Measurements from ENCODE around the gene CPSF3. TPM values are rescaled to one million over a fixed set of nuclear protein-coding genes. Genes with fewer than 3 reads are reported as not detected.

CPSF3 gene
- total and polyA plus RNA-seq, 9 of the 15 experiments (the other 6 are each of a cell fraction or from before 2014, with no cell fraction given) = 54.2 to 151 (median 94.5) TPM

DNA sequence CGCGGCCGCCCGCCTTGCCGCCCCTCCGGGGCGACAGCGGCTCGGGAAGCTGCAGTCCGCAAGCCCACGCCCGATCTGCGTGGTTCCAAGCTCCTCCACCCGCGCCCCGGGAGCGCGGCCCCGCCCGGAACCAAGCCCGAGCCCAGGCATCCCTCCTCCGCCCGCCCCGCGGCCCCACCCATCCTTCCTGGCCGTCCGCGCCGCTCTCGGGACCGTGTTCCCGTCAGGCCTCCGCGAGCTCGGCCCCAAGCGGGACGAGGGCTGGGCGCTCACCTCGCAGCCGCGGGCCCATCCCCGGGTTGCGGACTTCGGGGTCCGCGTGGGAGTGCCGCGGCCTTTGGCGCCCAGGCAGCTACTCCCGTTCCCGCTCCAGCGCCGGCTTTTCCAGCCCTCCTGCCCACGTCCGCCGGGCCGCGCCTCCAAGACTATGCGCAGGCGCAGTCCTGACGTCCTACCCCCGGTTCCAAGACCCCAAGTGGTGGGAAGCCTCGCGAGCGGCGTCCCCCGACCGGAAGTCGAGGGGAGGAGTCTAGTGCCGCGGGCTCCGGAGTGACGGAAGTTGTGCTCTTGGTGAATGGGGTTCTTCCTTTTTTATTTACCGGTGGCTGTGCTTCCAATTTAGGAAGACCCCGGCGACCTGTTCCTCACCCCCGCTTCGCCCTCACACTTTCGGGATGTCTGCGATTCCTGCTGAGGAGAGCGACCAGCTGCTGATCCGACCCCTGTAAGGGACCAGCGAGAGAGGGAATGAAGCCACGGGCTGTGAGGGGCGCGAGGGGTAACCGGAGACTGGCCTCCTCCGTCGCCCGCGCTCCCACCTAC is at the start of gene CPSF3, which contains the start of gene ITGB1BP1 (continued):
- TF ChIP-seq CLOCK (CRISPR knock-in tag; IDR thresholded peaks at IDR 0.05; ENCODE audit: borderline replicate concordance) = no peak
- no peak for TF ChIP-seq XRCC3 (IDR thresholded peaks at IDR 0.05)
- TF ChIP-seq, protein P1, sequence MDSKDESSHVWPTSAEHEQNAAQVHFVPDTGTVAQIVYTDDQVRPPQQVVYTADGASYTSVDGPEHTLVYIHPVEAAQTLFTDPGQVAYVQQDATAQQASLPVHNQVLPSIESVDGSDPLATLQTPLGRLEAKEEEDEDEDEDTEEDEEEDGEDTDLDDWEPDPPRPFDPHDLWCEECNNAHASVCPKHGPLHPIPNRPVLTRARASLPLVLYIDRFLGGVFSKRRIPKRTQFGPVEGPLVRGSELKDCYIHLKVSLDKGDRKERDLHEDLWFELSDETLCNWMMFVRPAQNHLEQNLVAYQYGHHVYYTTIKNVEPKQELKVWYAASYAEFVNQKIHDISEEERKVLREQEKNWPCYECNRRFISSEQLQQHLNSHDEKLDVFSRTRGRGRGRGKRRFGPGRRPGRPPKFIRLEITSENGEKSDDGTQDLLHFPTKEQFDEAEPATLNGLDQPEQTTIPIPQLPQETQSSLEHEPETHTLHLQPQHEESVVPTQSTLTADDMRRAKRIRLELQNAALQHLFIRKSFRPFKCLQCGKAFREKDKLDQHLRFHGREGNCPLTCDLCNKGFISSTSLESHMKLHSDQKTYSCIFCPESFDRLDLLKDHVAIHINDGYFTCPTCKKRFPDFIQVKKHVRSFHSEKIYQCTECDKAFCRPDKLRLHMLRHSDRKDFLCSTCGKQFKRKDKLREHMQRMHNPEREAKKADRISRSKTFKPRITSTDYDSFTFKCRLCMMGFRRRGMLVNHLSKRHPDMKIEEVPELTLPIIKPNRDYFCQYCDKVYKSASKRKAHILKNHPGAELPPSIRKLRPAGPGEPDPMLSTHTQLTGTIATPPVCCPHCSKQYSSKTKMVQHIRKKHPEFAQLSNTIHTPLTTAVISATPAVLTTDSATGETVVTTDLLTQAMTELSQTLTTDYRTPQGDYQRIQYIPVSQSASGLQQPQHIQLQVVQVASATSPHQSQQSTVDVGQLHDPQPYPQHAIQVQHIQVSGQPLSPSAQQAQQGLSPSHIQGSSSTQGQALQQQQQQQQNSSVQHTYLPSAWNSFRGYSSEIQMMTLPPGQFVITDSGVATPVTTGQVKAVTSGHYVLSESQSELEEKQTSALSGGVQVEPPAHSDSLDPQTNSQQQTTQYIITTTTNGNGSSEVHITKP (IDR thresholded peaks at IDR 0.05; ENCODE audit: partially characterized antibody) = peak; percentile 2
- peak; percentile 48; the same call in 1 of the 2 replicates for TF ChIP-seq SOX6 (IDR thresholded peaks at IDR 0.05)
- TF ChIP-seq GABPB1 (CRISPR knock-in tag; IDR thresholded peaks at IDR 0.05) = peak; percentile 96
- TF ChIP-seq CBFA2T3 (IDR thresholded peaks at IDR 0.05) = no peak
- peak; percentile 79; the same call in 1 of the 2 replicates for TF ChIP-seq ZNF232 (CRISPR knock-in tag; IDR thresholded peaks at IDR 0.05)
- TF ChIP-seq POLR2AphosphoS5 (IDR thresholded peaks at IDR 0.05; ENCODE audit: control insufficient read depth, insufficient read depth, low read depth, low read length) = peak; percentile 61; the same call in 1 of the 2 replicates
- TF ChIP-seq SMARCE1 (IDR thresholded peaks at IDR 0.05) = 0 out of 2 replicates have a peak, but pooled peaks have one; percentile 0
- TF ChIP-seq CHAMP1 (IDR thresholded peaks at IDR 0.05) = no peak
- no peak for TF ChIP-seq TSC22D4 (tag; IDR thresholded peaks at IDR 0.05)
- TF ChIP-seq, protein P2, sequence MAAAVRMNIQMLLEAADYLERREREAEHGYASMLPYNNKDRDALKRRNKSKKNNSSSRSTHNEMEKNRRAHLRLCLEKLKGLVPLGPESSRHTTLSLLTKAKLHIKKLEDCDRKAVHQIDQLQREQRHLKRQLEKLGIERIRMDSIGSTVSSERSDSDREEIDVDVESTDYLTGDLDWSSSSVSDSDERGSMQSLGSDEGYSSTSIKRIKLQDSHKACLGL (CRISPR knock-in tag; IDR thresholded peaks at IDR 0.05; ENCODE audit: borderline replicate concordance, poor library complexity, severe bottlenecking) = no peak
- TF ChIP-seq RB1 (IDR thresholded peaks at IDR 0.05; ENCODE audit: low read depth) = peak; percentile 99
- no peak for TF ChIP-seq ZNF766 (CRISPR knock-in tag; conservative IDR thresholded peaks at IDR 0.05)
- TF ChIP-seq KDM1A (IDR thresholded peaks at IDR 0.05) = no peak
- TF ChIP-seq, protein P3, sequence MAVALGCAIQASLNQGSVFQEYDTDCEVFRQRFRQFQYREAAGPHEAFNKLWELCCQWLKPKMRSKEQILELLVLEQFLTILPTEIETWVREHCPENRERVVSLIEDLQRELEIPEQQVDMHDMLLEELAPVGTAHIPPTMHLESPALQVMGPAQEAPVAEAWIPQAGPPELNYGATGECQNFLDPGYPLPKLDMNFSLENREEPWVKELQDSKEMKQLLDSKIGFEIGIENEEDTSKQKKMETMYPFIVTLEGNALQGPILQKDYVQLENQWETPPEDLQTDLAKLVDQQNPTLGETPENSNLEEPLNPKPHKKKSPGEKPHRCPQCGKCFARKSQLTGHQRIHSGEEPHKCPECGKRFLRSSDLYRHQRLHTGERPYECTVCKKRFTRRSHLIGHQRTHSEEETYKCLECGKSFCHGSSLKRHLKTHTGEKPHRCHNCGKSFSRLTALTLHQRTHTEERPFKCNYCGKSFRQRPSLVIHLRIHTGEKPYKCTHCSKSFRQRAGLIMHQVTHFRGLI (CRISPR knock-in tag; IDR thresholded peaks at IDR 0.05) = no peak
